GM12874 (cell line): ENCODE results near the gene SF3B4.

Experiments
- CTCF ChIP-seq: IDR thresholded peaks from 2 replicates; pipeline ENCODE4 v1.5.1; 2011; ENCODE audit warnings: low read depth, mild to moderate bottlenecking, control low read depth, low read length, moderate library complexity; ENCODE audit not compliant: insufficient read depth

SF3B4 gene

GRCh38 chr1:149903836-149904491, 23.6 kb downstream of the SF3B4 start:
- TF ChIP-seq CTCF = no peak

GRCh38 chr1:149899460-149900284, 27.9 kb downstream of the SF3B4 start, which contains the start of gene BOLA1:
TSS of gene BOLA1 (plus strand) at chr1:149899568. CDS start at chr1:149900060, 492 bp downstream.
- no peak for TF ChIP-seq CTCF

- no peak for TF ChIP-seq CTCF
Measured at GRCh38 chr1:149896575-149896974, 31.0 kb downstream of the SF3B4 start.

- no peak for TF ChIP-seq CTCF
Measured at GRCh38 chr1:149888999-149889289, 38.7 kb downstream of the SF3B4 start.

- peak; percentile 69 for TF ChIP-seq CTCF
Measured at GRCh38 chr1:149888247-149888998, 39.2 kb downstream of the SF3B4 start.

- TF ChIP-seq CTCF = no peak
Measured at GRCh38 chr1:149887456-149888246, 40.0 kb downstream of the SF3B4 start.
